LNCAP (cell line): Measurements from ENCODE around the gene BAIAP2.

Source experiments
- TF ChIP-seq, protein P1 (sequence below): fragments of 450-650 bp; IDR thresholded peaks from 2 replicates; pipeline ENCODE4 v1.5.1; 2017; ENCODE audit warnings: mild to moderate bottlenecking

The BAIAP2 gene

GRCh38 chr17:81057079-81057730, 22.3 kb downstream of the BAIAP2 start:
- TF ChIP-seq, protein P1, sequence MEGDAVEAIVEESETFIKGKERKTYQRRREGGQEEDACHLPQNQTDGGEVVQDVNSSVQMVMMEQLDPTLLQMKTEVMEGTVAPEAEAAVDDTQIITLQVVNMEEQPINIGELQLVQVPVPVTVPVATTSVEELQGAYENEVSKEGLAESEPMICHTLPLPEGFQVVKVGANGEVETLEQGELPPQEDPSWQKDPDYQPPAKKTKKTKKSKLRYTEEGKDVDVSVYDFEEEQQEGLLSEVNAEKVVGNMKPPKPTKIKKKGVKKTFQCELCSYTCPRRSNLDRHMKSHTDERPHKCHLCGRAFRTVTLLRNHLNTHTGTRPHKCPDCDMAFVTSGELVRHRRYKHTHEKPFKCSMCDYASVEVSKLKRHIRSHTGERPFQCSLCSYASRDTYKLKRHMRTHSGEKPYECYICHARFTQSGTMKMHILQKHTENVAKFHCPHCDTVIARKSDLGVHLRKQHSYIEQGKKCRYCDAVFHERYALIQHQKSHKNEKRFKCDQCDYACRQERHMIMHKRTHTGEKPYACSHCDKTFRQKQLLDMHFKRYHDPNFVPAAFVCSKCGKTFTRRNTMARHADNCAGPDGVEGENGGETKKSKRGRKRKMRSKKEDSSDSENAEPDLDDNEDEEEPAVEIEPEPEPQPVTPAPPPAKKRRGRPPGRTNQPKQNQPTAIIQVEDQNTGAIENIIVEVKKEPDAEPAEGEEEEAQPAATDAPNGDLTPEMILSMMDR: no peak

GRCh38 chr17:81057777-81058176, 22.8 kb downstream of the BAIAP2 start:
- TF ChIP-seq, protein P1: no peak

DNA sequence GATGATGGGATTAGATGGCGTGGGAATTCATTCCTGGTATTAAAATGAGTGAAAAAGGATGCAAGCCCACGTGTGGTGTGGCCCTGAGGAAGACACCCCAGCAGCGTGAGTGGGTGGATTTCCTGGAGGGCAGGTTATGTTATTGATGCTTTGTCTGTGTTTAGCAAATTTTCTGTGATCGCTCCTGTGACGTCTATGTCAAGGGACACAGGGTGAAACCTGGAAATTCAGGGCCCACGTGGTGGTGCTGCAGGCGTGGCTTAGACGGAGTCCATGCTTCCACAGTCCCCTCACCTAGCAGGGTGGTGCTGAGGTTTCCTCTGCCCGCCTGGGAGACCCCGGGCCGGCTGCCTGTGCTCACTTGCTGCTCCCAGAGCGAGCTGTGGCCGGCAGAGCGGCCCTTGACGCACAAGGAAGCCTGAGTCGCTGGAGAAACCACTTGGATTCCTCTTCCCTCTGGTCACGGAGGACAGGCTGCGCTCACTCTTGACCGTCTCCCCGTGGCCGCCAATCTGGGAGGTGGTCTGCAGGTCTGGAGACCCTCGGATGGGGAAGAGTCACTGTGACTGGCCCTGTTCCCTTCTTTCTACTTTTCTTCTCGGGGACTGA, 23.4 kb downstream of the BAIAP2 start:
- TF ChIP-seq, protein P1: no peak

- TF ChIP-seq, protein P1: no peak
These were observed 24.1 kb downstream of the BAIAP2 start for GRCh38 chr17:81059026-81059425.

DNA sequence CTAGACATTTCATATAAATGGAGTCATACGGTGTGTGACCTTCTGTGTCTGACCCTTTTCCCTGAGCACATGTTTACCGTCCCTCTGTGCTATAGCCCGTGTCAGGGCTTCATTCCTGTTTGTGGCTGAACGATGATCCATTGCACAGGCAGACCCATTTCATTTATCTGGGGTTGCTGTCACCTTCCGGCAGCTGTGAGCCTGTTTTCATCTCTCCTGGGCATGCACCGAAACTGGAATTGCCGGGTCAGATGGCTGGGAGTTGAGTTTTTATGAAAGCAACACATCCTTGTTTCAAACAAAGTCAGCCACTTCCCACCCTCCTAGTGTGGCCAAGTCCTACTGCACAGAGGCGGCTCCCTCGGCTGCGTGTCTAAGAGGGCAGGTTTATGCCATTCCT, 25.5 kb downstream of the BAIAP2 start:
- TF ChIP-seq, protein P1: no peak

- TF ChIP-seq, protein P1: no peak
These were observed 26.2 kb downstream of the BAIAP2 start for GRCh38 chr17:81061027-81061735.

- TF ChIP-seq, protein P1: no peak
These were observed 27.2 kb downstream of the BAIAP2 start for GRCh38 chr17:81062014-81062780.
